H1 (cell line): ENCODE data around the gene GABRB2. TPM values are rescaled to one million over a fixed set of nuclear protein-coding genes. Genes with fewer than 3 reads are reported as not detected.

ENCODE experiments used
- CTCF ChIA-PET: fragments of 300-600 bp; sonication (Branson Sonifier 250); formaldehyde crosslinking; loops from one replicate; lab custom pipeline; 2021; ENCODE audit not compliant: partially characterized antibody; lab: Charles Lee
- POLR2A ChIA-PET: fragments of 300-600 bp; sonication (Branson Sonifier 250); formaldehyde crosslinking; loops from one replicate; lab custom pipeline; 2021; ENCODE audit warnings: inconsistent platforms; ENCODE audit not compliant: partially characterized antibody; lab: Charles Lee
- DNase-seq, 2 experiments: peaks; one replicate each; pipeline versions ENCODE4 v3.0.0 to v3.0.0-alpha.2; 2010 to 2022; ENCODE audit warnings: low spot score in 2 of 2, low read depth in 1 of 2, mixed read lengths in 1 of 2
- FAIRE-seq: peaks from 2 replicates; lab custom pipeline; 2011; peaks lifted over from hg19 to GRCh38; lab: Jason Lieb, UNC
- H2AFZ ChIP-seq: 2 replicates; pipeline ENCODE4 v1.8.1; 2012; ENCODE audit warnings: low read length, inconsistent platforms
- H2AK5ac ChIP-seq: 2 replicates; pipeline ENCODE4 v1.6.1; 2013; ENCODE audit warnings: low read depth, low read length
- H2BK120ac ChIP-seq: replicated peaks from 2 replicates; pipeline ENCODE3; 2013; ENCODE audit warnings: low read depth, low read length, inconsistent platforms
- H2BK12ac ChIP-seq: 2 replicates; pipeline ENCODE4 v1.6.1; 2013; ENCODE audit warnings: low read depth, low read length
- H2BK15ac ChIP-seq: 2 replicates; pipeline ENCODE4 v1.6.1; 2013; ENCODE audit warnings: low read length
- H2BK20ac ChIP-seq: 2 replicates; pipeline ENCODE4 v1.6.1; 2013; ENCODE audit warnings: low read length
- H2BK5ac ChIP-seq: 2 replicates; pipeline ENCODE4 v1.6.1; 2013; ENCODE audit warnings: low read depth, low read length
- H3K14ac ChIP-seq: 2 replicates; pipeline ENCODE4 v1.6.1; 2013; ENCODE audit warnings: inconsistent platforms; ENCODE audit not compliant: insufficient read length
- H3K18ac ChIP-seq: 2 replicates; pipeline ENCODE4 v1.6.1; 2013; ENCODE audit warnings: low read length; ENCODE audit errors: extremely low read depth
- H3K23ac ChIP-seq: 2 replicates; pipeline ENCODE4 v1.6.1; 2013; ENCODE audit warnings: inconsistent platforms; ENCODE audit not compliant: insufficient read length
- H3K23me2 ChIP-seq: 2 replicates; pipeline ENCODE4 v1.6.1; 2013; ENCODE audit warnings: low read depth, low read length
- H3K27ac ChIP-seq: 2 replicates; pipeline ENCODE4 v1.6.1; 2011; ENCODE audit warnings: low read depth, low read length, inconsistent platforms
- H3K27me3 ChIP-seq, 4 experiments: replicated peaks in 1 of 4; 1 replicate in 1 of 4; 2 replicates in 3 of 4; pipeline versions ENCODE4 v1.6.1 to v1.8.1; 2011 to 2013; ENCODE audit warnings: low read length in 3 of 4, mild to moderate bottlenecking in 3 of 4, inconsistent platforms in 2 of 4, mixed read lengths in 2 of 4, moderate library complexity in 1 of 4; ENCODE audit not compliant: control insufficient read depth in 3 of 4, insufficient read depth in 3 of 4; ENCODE audit errors: extremely low read depth in 1 of 4
- H3K36me3 ChIP-seq, 4 experiments: 2 replicates each; pipeline versions ENCODE4 v1.6.1 to v1.8.1; 2011 to 2013; ENCODE audit warnings: mild to moderate bottlenecking in 4 of 4, low read length in 3 of 4, moderate library complexity in 2 of 4, control low read depth in 1 of 4, inconsistent platforms in 1 of 4; ENCODE audit not compliant: insufficient read depth in 4 of 4, control insufficient read depth in 2 of 4
- H3K4ac ChIP-seq: replicated peaks from 2 replicates; pipeline ENCODE3; 2013; ENCODE audit warnings: low read length, low read depth, mixed read lengths, inconsistent platforms; ENCODE audit not compliant: insufficient read length
- H3K4me1 ChIP-seq, 4 experiments: replicated peaks in 1 of 4; 1 replicate in 1 of 4; 2 replicates in 3 of 4; pipeline versions ENCODE4 v1.6.1 to v1.8.1; 2011 to 2013; ENCODE audit warnings: low read length in 3 of 4, inconsistent platforms in 2 of 4, mixed read lengths in 1 of 4; ENCODE audit not compliant: insufficient read depth in 4 of 4, control insufficient read depth in 3 of 4
- H3K4me2 ChIP-seq, 2 experiments: 2 replicates each; pipeline versions ENCODE4 v1.6.1 to v1.8.1; 2011 to 2013; ENCODE audit warnings: low read depth in 2 of 2, low read length in 2 of 2, control low read depth in 1 of 2, inconsistent platforms in 1 of 2, mild to moderate bottlenecking in 1 of 2; ENCODE audit not compliant: insufficient read depth in 1 of 2
- H3K4me3 ChIP-seq, 4 experiments: fragments of 200-600, 300-600 bp in 1 of 4; sonication (generic), shearing (Covaris generic), sonication (Bioruptor Twin) in 1 of 4; 2 replicates each; pipeline versions ENCODE4 v1.5.1 to v1.8.1; 2011 to 2016; ENCODE audit warnings: low read length in 4 of 4, low read depth in 3 of 4, control low read depth in 2 of 4, inconsistent platforms in 2 of 4, mild to moderate bottlenecking in 2 of 4, mixed read lengths in 1 of 4, moderate library complexity in 1 of 4; ENCODE audit not compliant: insufficient read depth in 2 of 4; ENCODE audit errors: extremely low read depth in 1 of 4
- H3K56ac ChIP-seq: replicated peaks from 2 replicates; pipeline ENCODE3; 2013; ENCODE audit warnings: low read depth, mild to moderate bottlenecking, mixed read lengths, low read length, inconsistent platforms; ENCODE audit not compliant: insufficient read length
- H3K79me1 ChIP-seq: 2 replicates; pipeline ENCODE4 v1.6.1; 2013; ENCODE audit warnings: low read depth, low read length, control low read depth
- H3K79me2 ChIP-seq, 2 experiments: 2 replicates each; pipeline versions ENCODE4 v1.6.1 to v1.8.1; 2012 to 2013; ENCODE audit warnings: low read length in 2 of 2, mild to moderate bottlenecking in 2 of 2, inconsistent platforms in 1 of 2; ENCODE audit not compliant: insufficient read depth in 2 of 2, control insufficient read depth in 1 of 2
- H3K9ac ChIP-seq, 4 experiments: replicated peaks in 1 of 4; 1 replicate in 1 of 4; 2 replicates in 3 of 4; pipeline versions ENCODE4 v1.6.1 to v1.8.1; 2011 to 2013; ENCODE audit warnings: low read depth in 3 of 4, low read length in 3 of 4, control low read depth in 2 of 4, mild to moderate bottlenecking in 2 of 4, moderate library complexity in 2 of 4, inconsistent platforms in 1 of 4; ENCODE audit errors: extremely low read depth in 1 of 4
- H3K9me3 ChIP-seq, 2 experiments: 2 replicates each; pipeline versions ENCODE4 v1.6.1 to v1.8.1; 2012 to 2013; ENCODE audit warnings: mild to moderate bottlenecking in 2 of 2, moderate library complexity in 2 of 2, control low read depth in 1 of 2, inconsistent platforms in 1 of 2, low read depth in 1 of 2, low read length in 1 of 2, mixed read lengths in 1 of 2; ENCODE audit not compliant: insufficient read depth in 2 of 2
- H4K20me1 ChIP-seq, 2 experiments: replicated peaks in 1 of 2; 2 replicates each; pipeline versions ENCODE3 to v1.8.1; 2011 to 2013; ENCODE audit warnings: inconsistent platforms in 2 of 2, low read length in 2 of 2, mild to moderate bottlenecking in 1 of 2; ENCODE audit not compliant: insufficient read depth in 2 of 2, control insufficient read depth in 1 of 2
- H4K5ac ChIP-seq: 2 replicates; pipeline ENCODE4 v1.6.1; 2013; ENCODE audit warnings: low read length, low read depth, mixed read lengths, inconsistent platforms; ENCODE audit not compliant: insufficient read length
- H4K8ac ChIP-seq: 2 replicates; pipeline ENCODE4 v1.8.0; 2013; ENCODE audit warnings: mild to moderate bottlenecking, moderate library complexity, low read length, inconsistent platforms; ENCODE audit not compliant: insufficient read depth; ENCODE audit errors: extremely low read depth
- H4K91ac ChIP-seq: replicated peaks from 2 replicates; pipeline ENCODE3; 2013; ENCODE audit warnings: low read length, mixed read lengths, inconsistent platforms; ENCODE audit not compliant: insufficient read length
- ATF3 ChIP-seq: IDR thresholded peaks from 2 replicates; pipeline ENCODE4 v1.6.1; 2011; ENCODE audit warnings: low read depth, mild to moderate bottlenecking, low read length; ENCODE audit not compliant: insufficient read depth
- CEBPB ChIP-seq: IDR thresholded peaks from 2 replicates; pipeline ENCODE4 v1.6.1; 2012; ENCODE audit warnings: low read depth, low read length
- EGR1 ChIP-seq: IDR thresholded peaks from 2 replicates; pipeline ENCODE4 v1.6.1; 2011; ENCODE audit warnings: low read depth, low read length, borderline replicate concordance
- EZH2 ChIP-seq: fragments of 200-600 bp; sonication (generic); IDR thresholded peaks from 2 replicates; pipeline ENCODE4 v1.7.1; 2012; ENCODE audit warnings: low read depth, mild to moderate bottlenecking, moderate library complexity, low read length, inconsistent platforms; ENCODE audit not compliant: severe bottlenecking
- HDAC6 ChIP-seq: IDR thresholded peaks from one replicate; pipeline ENCODE4 v1.7.1; 2012; ENCODE audit warnings: low read depth, mild to moderate bottlenecking, inconsistent platforms, low read length, moderate library complexity
- JUND ChIP-seq: IDR thresholded peaks from 2 replicates; pipeline ENCODE4 v1.6.1; 2011; ENCODE audit warnings: mild to moderate bottlenecking, improper control_type of control experiment, low read length
- MAFK ChIP-seq: IDR thresholded peaks from 2 replicates; pipeline ENCODE4 v1.6.1; 2012; ENCODE audit warnings: low read depth, mild to moderate bottlenecking, improper control_type of control experiment, low read length
- POLR2AphosphoS5 ChIP-seq: IDR thresholded peaks from 2 replicates; pipeline ENCODE4 v1.6.1; 2011; ENCODE audit warnings: low read depth, low read length
- RFX5 ChIP-seq: IDR thresholded peaks from 2 replicates; pipeline ENCODE4 v1.6.1; 2011; ENCODE audit warnings: low read depth, low read length, improper control_type of control experiment, borderline replicate concordance
- SIX5 ChIP-seq: IDR thresholded peaks from 2 replicates; pipeline ENCODE4 v1.6.1; 2011; ENCODE audit warnings: mild to moderate bottlenecking, low read depth, low read length
- SUZ12 ChIP-seq: fragments of 200-600 bp; sonication (generic); IDR thresholded peaks from 2 replicates; pipeline ENCODE4 v1.6.1; 2012; ENCODE audit warnings: mild to moderate bottlenecking, inconsistent platforms, low read length, moderate library complexity, mixed read lengths
- WGBS, 2 experiments: shearing (Covaris generic) in 1 of 2; methylation state at CpG; one replicate each; pipeline versions ENCODE4 v1.1.6 to v1.1.7; 2013 to 2015; ENCODE audit warnings: low lambda C conversion rate in 2 of 2, mixed read lengths in 2 of 2, inconsistent platforms in 1 of 2, low coverage in 1 of 2, missing lambda C conversion rate in 1 of 2; ENCODE audit not compliant: insufficient replicate concordance in 2 of 2, insufficient coverage in 1 of 2, insufficient read length in 1 of 2; ENCODE audit errors: extremely low coverage in 1 of 2, missing lambda C conversion rate in 1 of 2; 5-methylcytosine and 5-hydroxymethylcytosine counted together
- polyA plus RNA-seq, 7 experiments: library from polyadenylated mRNA; depleted of rRNA in 3 of 7; stranded (reverse) in 5 of 7; unstranded in 2 of 7; fragments of >200 nt in 5 of 7; fragments of 200-250 nt in 2 of 7; gene quantifications; 1 replicate in 5 of 7; 2 replicates in 1 of 7; 4 replicates in 1 of 7; pipeline versions ENCODE4 v1.2.1 to v1.2.3, GENCODE V29; 2011 to 2013; ENCODE audit warnings: missing spikeins in 2 of 7, mixed read lengths in 2 of 7
- total RNA-seq: library from RNA; stranded (reverse); fragmentation: NEBNext Ultra II Directional; extraction: Animal tissue kit (Norgen Biotek cat#: 25700); gene quantifications from 2 replicates; pipeline ENCODE4 v1.2.1, GENCODE V29; 2021

The GABRB2 gene
- total and polyA plus RNA-seq, 2 of the 8 experiments (the other 6 are each of a cell fraction or from before 2014, with no cell fraction given): 0.54 to 1.9 TPM

- Histone ChIP-seq H2BK15ac (no peak overlapping the region), H3K79me1 (no peaks in the 10 kb centered on the region), H2BK20ac (no peak overlapping the region), H2BK120ac (no peak overlapping the region), H2BK12ac (no peak overlapping the region), H3K14ac (no peak overlapping the region), H3K9me3 (no peaks in the 10 kb centered on the region), H4K8ac (no peak overlapping the region), H3K23me2 (no peaks in the 10 kb centered on the region), H2BK5ac (no peak overlapping the region), H3K4me2 (no peak overlapping the region), H3K23ac (no peak overlapping the region), H4K5ac (no peak overlapping the region), H2AK5ac (no peak overlapping the region), H3K36me3 (no peaks in the 10 kb centered on the region), H3K4me1 (peaks cover 0 to 4% (median 0%) of the 10 kb centered on the region in 4 experiments; a peak in 1 of 7 replicates), H3K27ac (no peak overlapping the region), H3K27me3 (no peaks in the 10 kb centered on the region), H3K9ac (no peak overlapping the region), H2AFZ (no peak overlapping the region), H3K18ac (no peak overlapping the region), H4K20me1 (no peaks in the 10 kb centered on the region), H3K79me2 (no peaks in the 10 kb centered on the region), H3K4ac (no peak overlapping the region), H3K56ac (no peak overlapping the region), H4K91ac (no peak overlapping the region), H3K4me3 (no peak overlapping the region)
- ChIA-PET POLR2A (no interaction called here), CTCF (no interaction called here)
- TF ChIP-seq CEBPB (no peak), SUZ12 (no peak), RFX5 (no peak), SIX5 (no peak), EGR1 (no peak), MAFK (no peak), JUND (no peak), HDAC6 (no peak), EZH2 (no peak), ATF3 (no peak), POLR2AphosphoS5 (no peak)
- no peak for DNase-seq
- 74% methylated on average over 2 of the region's 2 CpGs; no CpG with 5 or more reads in 1 of the 2 experiments for WGBS, 2 experiments
- FAIRE-seq: no peak
Observed at GRCh38 chr5:161432798-161433197, 113.7 kb downstream of the GABRB2 start.
